ENCODE measurements around the gene SCO1. TPM values are rescaled to one million over a fixed set of nuclear protein-coding genes. Genes with fewer than 3 reads are reported as not detected.

Gene SCO1
- total RNA-seq, 1 donor from 2014 or later: 24.2 TPM

Other genes with a start within 250 kb of the SCO1 start
- gene MYH4, start 228.0 kb downstream of the SCO1 start, total RNA-seq: not detected in 2 replicates
- not detected in 2 replicates for gene MYH1, start 179.0 kb downstream of the SCO1 start, total RNA-seq
- gene MYH2, start 147.9 kb downstream of the SCO1 start, total RNA-seq: not detected in 2 replicates
- 5.0 TPM in 2 replicates for gene MYH3, start 40.2 kb downstream of the SCO1 start, total RNA-seq
- 10.9 and 11.4 TPM in 2 replicates for gene ADPRM, start 61 bp upstream of the SCO1 start, total RNA-seq
- 0.57 and 0.84 TPM in 2 replicates for gene TMEM220, start 32.5 kb upstream of the SCO1 start, total RNA-seq
- gene TMEM238L, start 106.6 kb upstream of the SCO1 start, total RNA-seq: not detected in 2 replicates
- not detected in 2 replicates for gene PIRT, start 140.6 kb upstream of the SCO1 start, total RNA-seq